Renal cortical epithelial cell (primary cell): ENCODE results near the gene TAGLN2. TPM values are rescaled to one million over a fixed set of nuclear protein-coding genes. Genes with fewer than 3 reads are reported as not detected.

Experiments
- DNase-seq: peaks from one replicate; pipeline ENCODE4 v3.0.0-alpha.2; 2011; ENCODE audit warnings: low read depth
- total RNA-seq: library from RNA; depleted of rRNA; stranded (reverse); fragments of >200 nt; gene quantifications from 2 replicates; pipeline ENCODE4 v1.2.3, GENCODE V29; 2014

Gene TAGLN2
- total RNA-seq, 1 donor from 2014 or later = 548 TPM

DNA sequence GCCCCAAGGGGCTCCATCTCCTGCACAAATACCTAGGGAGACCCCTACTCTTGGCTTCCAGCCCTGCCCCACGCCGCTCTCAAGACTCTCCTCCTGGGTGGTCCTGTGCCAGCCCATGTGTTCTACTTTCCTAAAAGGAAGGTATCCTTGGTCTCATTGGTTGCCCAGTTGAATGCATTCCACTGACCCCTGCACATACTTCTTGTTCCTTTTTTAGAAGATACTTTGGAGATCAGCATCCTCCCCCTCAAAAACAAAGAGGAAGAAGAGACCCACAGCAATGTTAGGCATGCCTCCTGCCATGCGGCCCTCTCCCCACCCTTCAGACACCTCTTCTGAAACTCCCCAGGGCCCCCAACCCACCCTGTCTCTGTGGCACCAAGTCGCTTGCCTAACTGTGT, 24.7 kb upstream of the TAGLN2 start:
- DNase-seq = no peak

DNA sequence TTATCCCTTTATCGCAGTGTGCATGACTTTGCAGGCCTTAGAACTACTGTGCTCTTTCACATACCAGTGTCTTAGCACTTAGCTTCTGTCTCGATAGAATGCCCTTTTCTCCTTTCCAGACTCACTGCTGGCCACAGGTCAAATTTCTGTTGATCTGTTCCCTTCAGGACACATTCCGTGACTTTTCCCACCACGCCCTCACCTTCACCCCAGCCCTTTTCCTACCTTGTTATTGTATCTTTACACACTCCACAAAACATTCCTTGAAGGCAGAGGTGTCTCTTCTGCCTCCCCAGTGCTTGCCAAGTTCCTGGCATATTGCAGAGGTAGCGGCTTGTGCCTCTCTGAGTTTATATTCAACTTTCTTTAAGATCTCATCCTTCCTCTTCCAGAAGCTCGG, 23.8 kb upstream of the TAGLN2 start:
- DNase-seq = no peak

DNA sequence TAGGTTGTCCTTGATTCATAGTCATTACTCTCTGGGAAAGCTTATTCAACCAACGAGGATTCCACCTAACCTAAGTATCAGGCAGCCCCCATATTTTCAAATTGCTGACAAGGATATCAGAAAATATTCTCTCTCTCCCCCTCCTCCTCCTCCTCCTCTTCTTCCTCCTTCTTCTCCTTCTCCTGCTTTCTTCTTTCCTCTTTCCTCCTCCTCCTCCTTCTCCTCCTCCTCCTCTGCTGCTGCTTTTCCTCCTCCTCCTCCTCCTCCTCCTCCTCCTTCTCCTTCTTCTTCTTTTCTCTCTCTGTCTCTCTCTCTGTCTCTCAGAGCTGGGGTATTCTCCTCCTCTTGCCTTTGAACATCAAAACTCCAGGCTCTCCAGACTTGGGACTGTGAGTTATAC, 22.6 kb upstream of the TAGLN2 start:
- DNase-seq = no peak

DNA sequence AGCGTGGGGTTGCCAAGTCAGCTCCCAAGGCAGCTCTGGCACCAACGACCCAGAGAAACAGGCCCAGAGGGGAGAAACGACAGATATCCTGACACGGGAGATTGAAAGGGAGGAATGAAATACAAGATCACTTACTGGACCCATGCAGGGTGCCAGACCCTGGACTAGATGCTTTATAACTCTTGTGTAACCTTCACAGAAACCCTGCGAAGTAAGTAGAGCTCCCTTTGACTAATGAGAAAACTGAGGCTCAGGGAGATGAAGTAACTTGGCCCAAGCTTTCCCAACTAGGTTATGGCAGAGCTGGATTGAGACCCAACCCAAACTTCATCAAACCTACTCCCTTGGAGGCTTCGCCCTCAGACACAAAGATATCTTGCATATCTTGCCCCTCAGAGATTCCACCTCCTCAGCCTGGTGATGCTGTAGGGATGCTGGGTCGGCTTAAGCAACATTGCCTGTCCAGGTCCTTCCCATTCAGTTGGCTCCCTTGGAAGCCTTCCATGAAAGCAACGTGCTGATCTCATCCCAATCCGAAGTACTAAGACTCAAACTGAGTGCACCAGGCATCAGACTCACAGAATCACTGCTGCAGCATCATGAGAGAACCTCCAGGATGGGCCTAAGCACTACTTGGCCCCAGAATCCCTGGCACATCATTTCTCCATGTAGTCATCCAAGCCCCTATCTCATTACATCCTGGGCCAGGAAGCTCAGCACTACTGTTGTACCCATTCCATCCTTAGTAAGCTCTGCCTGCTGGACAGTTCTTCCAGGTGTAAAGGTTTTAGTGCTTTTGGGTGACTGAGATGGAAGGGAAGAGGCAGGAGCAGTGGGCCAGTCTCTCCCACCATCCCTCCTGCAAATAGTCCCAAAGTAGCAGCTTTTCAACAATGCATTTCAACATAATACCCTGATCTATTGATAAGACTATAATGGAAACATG, 21.2 kb upstream of the TAGLN2 start:
- DNase-seq = no peak

DNA sequence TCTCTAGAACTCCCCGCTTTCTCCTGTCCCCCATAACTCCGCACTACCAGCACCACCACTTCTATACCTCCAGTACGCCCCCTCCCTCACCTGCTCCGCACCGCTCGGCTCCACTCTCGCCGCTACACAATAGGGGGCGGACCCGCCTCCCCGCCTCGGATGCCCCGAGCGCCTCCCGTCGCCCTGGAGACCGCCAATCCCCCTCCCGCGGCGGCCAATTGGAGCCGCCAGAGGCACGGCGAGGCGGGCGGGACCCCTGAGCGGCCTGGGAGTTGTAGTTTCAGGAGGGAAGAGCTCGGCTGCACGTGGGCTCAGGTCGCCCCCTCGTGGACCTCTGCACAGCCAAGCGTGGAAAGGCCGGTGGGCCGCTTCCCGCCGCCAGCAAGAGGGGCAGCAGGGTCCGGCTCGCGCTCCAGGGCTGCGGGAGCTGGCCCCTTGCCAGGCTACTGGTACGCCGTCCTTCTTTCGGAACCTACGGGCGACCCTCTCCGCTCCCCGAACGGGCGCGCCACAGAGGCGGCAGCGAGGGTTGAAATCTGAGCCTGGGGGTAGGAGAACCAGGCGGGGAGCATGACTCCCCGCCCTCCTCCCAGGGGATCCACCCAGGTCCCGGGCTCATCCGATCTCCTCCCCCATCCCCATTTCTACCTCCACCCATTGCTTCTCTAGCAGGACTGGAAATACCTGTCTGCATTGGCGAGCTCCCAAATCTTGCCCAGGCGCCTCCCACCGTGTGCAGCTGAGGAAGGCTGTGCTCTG, 20.4 kb upstream of the TAGLN2 start, which contains the start of gene IGSF9:
TSS of gene IGSF9 (minus strand) at position 131 of the 759 bp plus-strand sequence. CDS start 2,159 bp downstream, outside the sequence.
- DNase-seq = no peak

DNA sequence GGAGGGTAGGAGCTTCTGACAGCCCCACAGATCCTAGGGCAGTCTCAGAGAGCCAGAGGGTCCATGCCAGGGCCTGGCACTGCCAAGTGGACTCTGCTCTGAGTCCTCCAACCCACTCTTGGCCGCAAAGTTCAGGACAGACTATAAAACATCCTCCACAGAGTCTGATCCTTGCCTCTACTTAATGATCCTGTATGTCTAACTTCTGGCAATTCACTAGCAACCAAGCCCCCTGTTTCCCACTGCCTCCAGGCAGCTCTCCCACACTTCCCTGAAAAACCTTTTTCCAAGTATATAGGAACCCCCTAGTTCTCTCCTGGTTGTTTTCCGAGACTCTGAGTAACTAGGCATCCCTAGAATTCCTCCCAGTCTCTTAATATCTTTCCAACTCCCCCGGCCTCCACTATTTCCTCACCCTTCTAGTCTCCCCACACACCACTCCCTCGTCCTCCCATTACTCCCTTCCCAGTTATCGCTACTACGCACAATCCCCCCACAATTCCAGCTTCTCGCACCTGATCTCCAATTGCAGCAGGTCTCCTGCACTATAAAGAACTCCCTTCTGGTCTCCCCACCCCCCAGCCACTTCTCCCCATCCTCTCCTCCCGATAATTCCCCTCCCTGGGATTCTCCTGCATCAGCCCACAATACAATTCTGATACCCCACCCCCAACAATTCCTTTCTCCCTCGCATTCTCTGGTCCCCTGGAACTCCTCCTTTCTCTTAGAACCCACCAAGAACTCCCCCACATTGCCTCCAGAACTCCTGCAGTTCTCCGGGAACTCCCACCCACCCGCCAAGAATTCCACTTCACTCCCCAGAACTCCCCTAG, 19.5 kb upstream of the TAGLN2 start:
- DNase-seq = no peak

DNA sequence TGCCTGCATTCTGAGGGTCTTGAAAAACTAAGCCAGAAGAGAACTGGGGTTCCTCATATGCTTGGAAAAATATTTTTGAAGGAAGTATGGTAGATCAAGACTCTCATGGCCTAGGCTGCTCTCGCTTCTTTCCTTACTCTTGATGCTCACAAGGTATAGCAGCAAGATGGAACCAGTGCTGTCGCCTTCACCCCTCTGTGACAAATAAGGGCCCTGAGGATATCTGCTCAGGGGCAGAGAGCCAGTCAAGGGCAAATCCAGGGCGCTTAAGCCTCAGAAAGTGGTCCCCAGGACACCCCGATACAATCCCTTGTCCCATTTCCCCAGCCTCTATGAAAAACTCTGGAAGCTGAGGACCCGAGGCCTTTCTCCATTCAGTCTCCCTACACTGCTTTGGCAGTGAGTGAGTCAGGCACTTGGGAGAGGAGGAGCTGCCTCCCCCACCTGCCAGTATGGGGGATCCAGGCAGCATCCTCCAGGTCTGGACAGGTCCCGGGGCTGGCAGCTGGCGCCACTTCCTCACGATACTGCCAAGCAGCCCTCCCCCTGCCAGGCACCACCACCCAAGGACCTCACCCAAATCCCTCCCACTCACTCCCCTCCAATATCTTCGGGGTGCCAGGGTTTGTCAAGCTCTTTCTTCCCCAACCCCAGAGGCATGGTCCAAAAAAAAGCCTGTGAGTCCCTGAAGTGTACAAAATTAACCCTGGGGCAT, 18.8 kb upstream of the TAGLN2 start:
- DNase-seq = no peak

DNA sequence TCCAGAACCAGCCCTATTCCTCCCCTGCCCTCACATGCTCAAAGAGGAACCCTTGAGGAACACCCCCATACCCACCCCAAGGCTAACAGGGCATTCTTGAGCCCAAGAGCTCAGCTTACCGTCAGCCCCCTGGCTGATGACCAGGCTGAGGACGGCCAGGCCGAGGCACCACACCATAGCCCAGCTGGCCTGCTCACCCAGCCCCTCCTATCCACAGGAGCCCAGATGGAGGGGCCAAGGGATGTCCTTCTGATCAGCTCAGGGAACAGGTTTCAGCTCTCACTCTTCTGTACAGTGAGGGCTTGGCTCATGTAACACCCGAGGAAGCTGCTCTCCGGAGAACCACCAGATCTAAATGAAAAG, 18.0 kb upstream of the TAGLN2 start:
- no peak for DNase-seq

DNA sequence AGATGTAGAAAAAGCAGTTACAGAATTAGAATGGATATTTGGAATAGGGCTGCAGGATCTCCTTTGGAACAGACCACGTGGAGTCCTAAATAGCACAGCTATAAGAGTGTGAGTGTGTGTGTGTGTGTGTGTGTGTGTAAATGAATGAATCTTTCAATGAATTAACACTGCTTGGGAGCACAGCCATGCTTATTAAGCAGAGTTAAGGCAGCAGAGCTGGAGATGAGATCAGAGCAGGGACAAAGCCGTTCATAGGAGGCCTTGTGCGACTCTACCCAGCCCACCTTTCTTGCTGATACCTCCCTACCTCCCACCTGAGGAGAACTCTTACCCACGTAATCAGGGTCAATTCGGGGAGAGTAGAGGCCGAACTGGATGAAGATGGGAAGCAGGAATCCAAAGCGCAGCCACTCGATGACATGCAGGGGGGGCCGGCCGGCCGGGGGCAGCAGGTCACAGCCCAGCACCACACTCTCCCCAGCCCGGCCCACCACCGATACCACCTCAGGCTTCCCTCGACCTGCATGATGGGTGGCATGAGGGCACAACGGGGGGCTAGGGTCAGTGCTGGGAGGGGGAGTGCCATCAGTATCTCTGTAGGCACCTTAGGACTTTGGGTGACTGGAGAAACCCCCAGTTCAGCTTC, 17.4 kb upstream of the TAGLN2 start:
- DNase-seq = no peak

DNA sequence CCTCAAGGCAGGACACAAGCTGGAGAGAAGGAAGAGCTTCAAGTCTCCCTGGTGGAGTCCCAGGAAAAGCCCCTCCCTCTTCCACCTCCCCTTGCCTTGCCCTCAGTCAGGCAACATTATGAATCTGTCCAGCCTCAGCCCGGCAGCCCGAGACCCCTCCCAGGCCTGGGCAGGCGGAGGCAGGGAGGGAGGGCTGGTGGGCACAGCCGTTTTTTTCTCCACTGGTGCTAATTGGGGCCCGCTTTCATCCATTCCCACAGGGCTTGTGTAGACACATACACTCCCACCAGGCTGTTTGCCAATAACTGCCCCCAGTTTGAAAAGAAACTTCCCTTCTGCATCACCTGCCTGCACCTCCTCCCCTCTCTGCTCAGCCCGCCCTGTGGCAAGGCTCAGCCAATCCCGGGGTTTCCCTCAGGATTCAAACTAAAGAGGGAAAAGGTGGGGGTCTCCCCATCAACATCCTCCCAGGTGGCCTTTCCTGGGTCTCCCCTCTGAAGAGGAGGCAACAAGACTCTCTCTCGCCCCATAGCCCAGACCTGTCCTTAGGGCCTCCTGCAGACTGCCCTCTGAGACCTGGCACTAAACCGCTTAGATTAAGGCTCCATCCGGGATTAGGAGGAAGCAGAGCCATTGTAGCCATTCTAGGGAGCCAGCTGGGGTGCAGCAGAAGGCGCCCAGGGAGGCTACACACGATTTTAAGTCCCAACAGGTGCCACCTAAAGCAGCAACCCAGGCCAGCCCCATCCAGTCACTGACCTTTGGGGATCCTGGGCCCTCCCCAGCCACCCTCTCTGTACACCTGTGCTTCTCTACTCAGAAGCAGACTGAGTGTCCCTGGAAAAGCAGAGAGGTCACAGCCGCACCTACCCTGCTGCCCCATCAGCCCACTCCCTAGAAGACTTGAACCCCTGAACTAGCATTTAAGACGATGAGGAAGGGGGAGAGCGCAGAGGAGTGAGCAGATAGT, 16.6 kb upstream of the TAGLN2 start:
- no peak for DNase-seq

DNA sequence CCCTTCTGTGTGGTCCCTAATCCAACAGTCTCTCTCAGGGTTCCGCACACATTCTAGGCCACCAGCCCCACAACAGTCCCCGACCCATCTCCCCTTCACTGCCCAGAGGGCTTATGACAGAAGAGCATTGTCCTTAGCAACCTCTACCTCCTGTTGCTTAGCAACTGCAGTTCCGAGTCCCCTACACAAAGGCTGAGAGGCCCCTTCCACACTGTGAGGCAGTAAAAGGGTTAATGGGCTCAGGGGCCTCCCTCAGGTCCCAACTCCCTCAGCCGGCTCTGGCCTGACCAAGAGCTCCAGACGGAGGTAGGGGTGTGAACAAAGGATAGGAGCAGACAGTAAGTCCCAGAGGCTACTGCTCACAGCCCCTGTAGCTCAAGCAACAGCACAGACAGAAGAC, 15.8 kb upstream of the TAGLN2 start:
- DNase-seq = no peak

DNA sequence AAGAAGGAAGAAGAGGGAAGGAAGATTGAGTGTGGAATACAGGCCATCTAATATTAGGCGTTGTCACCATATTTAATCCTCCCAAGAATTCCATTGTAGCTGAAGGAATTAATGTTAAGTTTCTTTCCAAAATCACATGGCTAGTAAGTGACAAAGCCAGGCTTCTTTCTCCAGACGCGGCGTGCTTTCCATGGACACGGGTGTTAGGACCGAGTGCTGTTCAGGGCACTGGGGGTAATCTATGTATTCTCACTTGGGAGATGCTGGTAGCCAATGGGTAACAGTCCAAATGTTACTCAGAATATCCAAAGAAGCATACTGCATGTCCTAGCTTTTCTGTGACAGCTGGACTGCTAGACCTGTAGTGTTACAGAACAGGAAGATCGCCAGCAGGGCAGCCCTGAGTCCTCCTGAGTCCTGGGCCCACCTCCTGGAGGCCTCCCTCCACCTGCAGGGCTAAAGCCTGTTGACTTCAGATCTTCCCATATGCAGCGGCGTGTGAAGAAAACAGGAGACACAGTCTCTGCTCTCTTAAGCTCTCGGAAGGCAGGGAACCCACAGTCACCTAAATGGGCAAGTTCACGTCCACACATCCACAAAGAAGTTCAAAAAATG, 14.8 kb upstream of the TAGLN2 start:
- no peak for DNase-seq

DNA sequence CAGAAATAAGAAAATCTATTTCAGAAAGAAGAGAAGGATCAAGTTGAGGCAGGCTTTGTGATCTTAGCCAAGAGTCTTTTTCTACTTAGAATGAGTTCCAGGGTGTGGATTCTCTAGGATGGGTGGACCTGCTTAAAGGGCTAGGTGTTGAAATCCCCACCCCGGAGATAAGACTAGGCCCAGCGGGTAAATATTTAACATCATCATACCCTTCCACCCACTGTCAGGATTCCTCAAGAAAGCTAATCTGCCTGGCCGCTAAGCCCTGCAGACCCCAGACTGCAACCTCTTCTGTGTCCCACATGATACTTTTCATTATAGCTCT, 14.3 kb upstream of the TAGLN2 start:
- no peak for DNase-seq

DNA sequence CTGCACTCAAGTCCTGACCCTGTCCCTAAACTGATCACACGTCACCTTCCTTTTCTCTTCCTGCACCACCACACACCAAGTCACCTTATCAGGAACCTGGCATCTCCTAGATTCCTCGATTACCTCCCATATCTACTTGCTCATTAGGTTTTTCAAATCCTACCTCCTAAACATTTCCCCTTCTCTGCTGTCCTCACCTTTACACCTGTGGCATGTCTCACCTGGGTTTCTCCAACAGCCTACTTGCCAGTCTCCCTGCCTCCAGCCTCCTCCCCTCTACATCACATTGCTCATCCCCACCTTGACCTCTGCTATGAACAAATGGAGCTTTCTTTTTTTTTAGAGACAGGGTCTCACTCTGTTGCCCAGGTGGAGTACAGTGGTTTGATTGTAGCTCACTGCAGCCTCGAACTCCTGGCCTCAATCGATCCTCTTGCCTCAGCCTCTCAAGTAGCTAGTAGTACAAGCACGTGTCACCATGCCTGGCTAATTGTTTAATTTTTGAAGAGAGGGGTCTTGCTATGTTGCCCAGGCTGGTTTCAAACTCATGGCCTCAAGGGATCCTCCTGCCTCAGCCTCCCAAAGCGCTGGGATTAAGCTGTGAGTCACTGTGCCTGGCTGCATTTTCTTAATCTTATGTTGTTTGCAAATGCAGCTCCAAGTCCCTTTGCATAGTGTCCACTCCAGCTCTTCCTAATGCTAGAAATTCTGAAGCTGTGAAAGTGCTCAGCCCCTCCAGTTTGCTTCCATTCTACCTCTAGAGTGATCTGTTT, 13.8 kb upstream of the TAGLN2 start:
- no peak for DNase-seq

DNA sequence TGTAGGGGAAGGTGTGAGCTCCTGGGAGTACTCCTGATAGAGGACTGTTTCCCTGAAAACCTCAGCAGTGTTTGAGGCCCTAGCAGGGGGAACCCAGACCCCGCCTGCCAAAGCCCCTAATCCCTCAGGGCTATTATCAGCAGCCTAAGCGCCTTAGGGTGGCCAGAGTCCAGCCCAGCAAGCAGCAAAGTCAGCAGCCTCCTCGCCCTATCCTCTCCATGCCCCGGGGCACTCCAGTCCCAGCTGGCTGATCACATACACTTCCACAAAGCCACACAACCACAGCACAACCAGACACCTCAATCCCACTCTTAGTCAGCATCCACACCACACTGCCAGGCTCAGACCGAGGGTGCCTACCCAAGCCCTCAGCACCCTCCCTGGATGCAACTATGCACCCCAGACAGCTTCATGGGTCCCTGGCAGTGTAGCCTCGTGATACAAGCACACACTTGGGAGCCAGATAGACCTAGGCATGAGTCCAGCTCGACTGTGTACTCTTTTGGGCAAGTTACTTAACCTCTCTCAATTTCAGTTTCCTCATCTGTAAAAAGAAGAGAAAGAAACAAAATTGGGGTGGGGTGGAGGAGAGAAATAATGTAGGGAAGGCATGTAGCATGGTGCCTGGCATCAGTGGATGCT, 13.0 kb upstream of the TAGLN2 start:
- no peak for DNase-seq

DNA sequence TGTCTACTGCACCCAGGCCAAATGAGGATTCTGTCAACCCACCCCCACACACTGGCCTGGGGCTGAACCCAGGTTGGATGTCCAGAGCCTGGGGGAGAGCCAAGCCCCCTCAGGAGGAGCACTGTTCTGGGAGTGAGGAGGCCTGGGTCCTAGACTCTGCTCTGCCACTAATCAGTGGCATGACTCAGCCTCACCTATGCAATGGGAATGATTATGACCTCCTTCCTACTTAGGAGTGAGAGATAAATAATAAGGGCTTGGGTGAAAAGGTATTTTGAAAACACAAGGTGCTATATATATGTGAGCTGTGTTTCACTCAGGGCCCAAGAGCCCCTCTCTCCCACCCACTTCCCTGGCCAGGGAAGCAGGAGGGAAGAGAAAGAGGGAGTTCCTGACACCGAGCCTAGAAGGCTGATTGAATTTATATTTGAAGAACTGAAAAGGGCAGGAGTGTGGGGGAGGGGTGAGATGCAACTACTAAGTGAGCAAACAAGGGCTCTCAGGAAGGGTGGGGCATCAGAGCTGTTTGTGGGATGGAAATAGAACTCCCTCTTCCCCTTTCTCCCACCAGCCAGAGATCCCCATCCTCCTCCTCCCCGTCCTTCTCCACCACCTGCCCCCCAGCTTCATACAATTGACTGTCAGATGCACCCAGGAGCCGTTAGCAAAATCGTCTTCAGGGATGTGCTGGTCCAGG, 11.9 kb upstream of the TAGLN2 start:
- DNase-seq = no peak

DNA sequence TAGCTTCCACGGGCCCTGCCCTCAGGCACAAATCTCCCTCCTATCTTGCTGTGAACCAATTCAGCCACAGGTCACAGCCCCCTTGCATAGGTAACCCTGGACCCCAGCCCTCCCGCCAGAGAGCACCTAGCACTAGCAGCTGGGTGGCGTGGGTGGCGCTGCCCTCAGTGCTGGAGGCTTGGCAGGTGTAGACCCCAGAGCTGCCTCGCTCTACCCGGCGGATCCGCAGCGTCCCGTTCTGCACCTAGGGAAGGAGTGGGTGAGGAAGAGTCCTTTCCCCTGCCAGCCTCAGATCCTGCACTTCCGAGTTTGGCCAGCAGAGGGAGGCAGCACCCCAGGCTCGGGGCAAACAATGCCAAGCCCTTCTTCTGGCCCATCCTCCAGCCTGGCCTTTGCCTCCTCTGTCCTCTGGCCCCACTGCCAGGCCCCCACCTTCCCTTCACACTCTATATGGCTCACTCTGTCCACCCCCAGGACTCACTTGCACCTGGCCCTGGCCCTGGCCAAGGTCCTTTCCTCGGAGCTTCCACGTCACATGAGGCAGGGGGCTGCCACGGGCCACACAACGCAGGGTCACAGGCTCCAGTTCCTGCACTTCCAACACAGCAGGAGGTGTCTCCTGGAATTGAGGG, 11.1 kb upstream of the TAGLN2 start:
- DNase-seq = no peak
